Calu3 (cell line): ENCODE data around the gene OR1G1. TPM values are rescaled to one million over a fixed set of nuclear protein-coding genes. Genes with fewer than 3 reads are reported as not detected.
"Not testable (repeated sequence)": the region's sequence is repeated elsewhere in the genome, so short reads cannot be mapped to it uniquely, and the experiment has no call there.

Source experiments
- Bru-seq: library from RNA; stranded (reverse); fragments of 400-500 nt; gene quantifications from one replicate; lab custom pipeline; 2021; lab: Mats Ljungman, UMichigan
- BruChase-seq, 2 experiments: library from RNA; stranded (reverse); fragments of 400-500 nt; gene quantifications; one replicate each; lab custom pipeline; 2021; lab: Mats Ljungman, UMichigan
- BruUV-seq: library from RNA; stranded (reverse); fragments of 400-500 nt; replicated peaks from 2 replicates; lab custom pipeline; 2021; lab: Mats Ljungman, UMichigan
- CTCF ChIA-PET: fragments of 300-600 bp; sonication (Branson Sonifier 250); formaldehyde crosslinking; loops from one replicate; lab custom pipeline; 2022; ENCODE audit warnings: antibody characterized with exemption; lab: Charles Lee
- DNase-seq: peaks from one replicate; pipeline ENCODE4 v3.0.0; 2022
- H3K27ac Mint-ChIP-seq: one replicate; pipeline ENCODE4 v1.8.0; 2022; ENCODE audit warnings: mixed read lengths; ENCODE audit not compliant: unreplicated experiment
- H3K27me3 Mint-ChIP-seq: one replicate; pipeline ENCODE4 v1.8.0; 2022; ENCODE audit warnings: mixed read lengths; ENCODE audit not compliant: unreplicated experiment
- H3K36me3 Mint-ChIP-seq: one replicate; pipeline ENCODE4 v1.8.0; 2022; ENCODE audit warnings: mild to moderate bottlenecking, moderate library complexity, mixed read lengths; ENCODE audit not compliant: insufficient read depth, unreplicated experiment
- H3K4me1 Mint-ChIP-seq: one replicate; pipeline ENCODE4 v1.8.0; 2022; ENCODE audit warnings: mild to moderate bottlenecking, low read depth, mixed read lengths; ENCODE audit not compliant: unreplicated experiment
- H3K4me3 Mint-ChIP-seq: one replicate; pipeline ENCODE4 v1.8.0; 2022; ENCODE audit warnings: mild to moderate bottlenecking, low read depth, moderate library complexity, mixed read lengths; ENCODE audit not compliant: unreplicated experiment
- H3K9me3 Mint-ChIP-seq: one replicate; pipeline ENCODE4 v1.8.0; 2022; ENCODE audit warnings: low read depth, mixed read lengths; ENCODE audit not compliant: unreplicated experiment
- CTCF ChIP-seq: fragments of 200-600 bp; IDR thresholded peaks from one replicate; pipeline ENCODE4 v1.8.0; 2022; ENCODE audit warnings: antibody characterized with exemption; ENCODE audit not compliant: unreplicated experiment
- intact Hi-C: fragments of 100-400 bp; cut with micrococcal nuclease; formaldehyde crosslinking; loops from one replicate; pipeline ENCODE4 v1.10.0; 2022; ENCODE audit not compliant: unreplicated experiment
- long read RNA-seq: library from polyadenylated mRNA; stranded (forward); transcript quantifications from one replicate; pipeline ENCODE4 v2.0.0, GENCODE V29; 2022
- total RNA-seq: library from RNA; stranded (reverse); gene quantifications from 2 replicates; pipeline ENCODE4 v1.2.3, GENCODE V29; 2022

Gene OR1G1
- total RNA-seq (not detected in 2 replicates), Bru-seq, nascent RNA (not detected), BruChase-seq, experiment 1, labeled RNA remaining after a 6-hour chase (not detected), BruChase-seq, experiment 2, labeled RNA remaining after a 2-hour chase (not detected)
- long read RNA-seq, result 0 reads

- intact Hi-C loops, result no loop called here
- H3K27me3 Mint-ChIP-seq, result peaks cover 61% of the 10 kb centered on the region
- DNase-seq, result no peak
- CTCF ChIA-PET, result no interaction called here
- H3K4me3 Mint-ChIP-seq, result no peak within 1 kb of the TSS
- no peak for TF ChIP-seq CTCF
- H3K27ac Mint-ChIP-seq, result no peak within 1 kb of the TSS
- no peaks in the 10 kb centered on the region for H3K9me3 Mint-ChIP-seq
- no peaks in the 10 kb centered on the region for H3K4me1 Mint-ChIP-seq
- BruUV-seq, result no TSS peak
- H3K36me3 Mint-ChIP-seq, result no peaks in the 10 kb centered on the region
Measured at GRCh38 chr17:3127451-3127850, at the start of gene OR1G1. Gene OR1G1, minus strand, starts transcription at chr17:3127551. Its CDS starts 0 bp downstream, at chr17:3127551.

- H3K36me3 Mint-ChIP-seq, result no peaks in the 10 kb centered on the region
- no peak overlapping the region for H3K27ac Mint-ChIP-seq
- no peak for DNase-seq
- no TSS peak for BruUV-seq
- H3K27me3 Mint-ChIP-seq, result peaks cover 73% of the 10 kb centered on the region
- intact Hi-C loops, result no loop called here
- CTCF ChIA-PET, result no interaction called here
- no peaks in the 10 kb centered on the region for H3K4me1 Mint-ChIP-seq
- TF ChIP-seq CTCF, result no peak
- no peaks in the 10 kb centered on the region for H3K9me3 Mint-ChIP-seq
- H3K4me3 Mint-ChIP-seq, result no peak overlapping the region
Measured at GRCh38 chr17:3167574-3167973, 40.2 kb upstream of the OR1G1 start.

GRCh38 chr17:3157218-3157617 lies 29.9 kb upstream of the OR1G1 start:
- no peaks in the 10 kb centered on the region for H3K9me3 Mint-ChIP-seq
- H3K27ac Mint-ChIP-seq, result no peak overlapping the region
- H3K36me3 Mint-ChIP-seq, result no peaks in the 10 kb centered on the region
- no peak overlapping the region for H3K4me3 Mint-ChIP-seq
- no peak for DNase-seq
- H3K4me1 Mint-ChIP-seq, result no peaks in the 10 kb centered on the region
- BruUV-seq, result no TSS peak
- TF ChIP-seq CTCF, result no peak
- CTCF ChIA-PET, result no interaction called here
- H3K27me3 Mint-ChIP-seq, result peaks cover 57% of the 10 kb centered on the region
- intact Hi-C loops, result no loop called here

GRCh38 chr17:3137494-3137893 lies 10.1 kb upstream of the OR1G1 start:
- peaks cover 47% of the 10 kb centered on the region for H3K27me3 Mint-ChIP-seq
- CTCF ChIA-PET, H3K9me3 Mint-ChIP-seq, BruUV-seq, H3K4me1 Mint-ChIP-seq, intact Hi-C loops, DNase-seq, H3K27ac Mint-ChIP-seq, H3K36me3 Mint-ChIP-seq, H3K4me3 Mint-ChIP-seq: not testable (repeated sequence)

- H3K4me1 Mint-ChIP-seq, result no peaks in the 10 kb centered on the region
- no peak for TF ChIP-seq CTCF
- H3K9me3 Mint-ChIP-seq, result peaks cover 3% of the 10 kb centered on the region
- H3K27ac Mint-ChIP-seq, result no peak within 1 kb of the TSS
- H3K4me3 Mint-ChIP-seq, result no peak within 1 kb of the TSS
- no peaks in the 10 kb centered on the region for H3K36me3 Mint-ChIP-seq
- H3K27me3 Mint-ChIP-seq, result peaks cover 84% of the 10 kb centered on the region
- DNase-seq, result no peak
- intact Hi-C loops, result no loop called here
- no TSS peak for BruUV-seq
- CTCF ChIA-PET, result no interaction called here
Measured at GRCh38 chr17:3104322-3104721, 23.0 kb downstream of the OR1G1 start, which contains the start of gene OR1D2. Gene OR1D2, minus strand, starts transcription at chr17:3104422. Its CDS starts 11,426 bp downstream, at chr17:3092996.
